NOMO-1 treated with DMSO at 0.1 percent for 48 hours (cell line): Measurements from ENCODE around the gene C2orf66.
A peak's percentile ranks its signal among the peaks of the same experiment; 100 is the strongest.

Experiments used
- DNase-seq: peaks from one replicate; lab custom pipeline; 2025; ENCODE audit not compliant: unreplicated experiment; lab: John Stamatoyannopoulos, UW

Gene C2orf66

DNA sequence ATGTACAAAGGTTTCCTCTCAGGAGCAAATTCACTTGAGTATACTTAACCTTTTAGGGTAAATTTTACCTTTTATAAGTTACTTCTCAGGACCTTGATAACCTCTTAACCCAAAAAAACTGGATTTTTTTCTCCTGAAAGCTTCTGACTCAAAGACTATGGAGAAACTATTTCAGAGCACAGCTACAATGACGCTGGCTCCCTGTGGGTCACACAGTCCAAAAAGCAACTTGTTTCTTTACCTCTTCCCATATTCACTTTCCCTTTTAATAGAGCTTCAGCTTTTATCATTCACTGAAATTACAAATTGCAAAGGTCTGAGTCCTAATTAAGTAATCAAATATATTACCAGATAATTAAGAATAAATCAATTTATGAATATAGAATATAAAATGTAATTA lies 42.1 kb downstream of the C2orf66 start:
- no peak for DNase-seq

DNA sequence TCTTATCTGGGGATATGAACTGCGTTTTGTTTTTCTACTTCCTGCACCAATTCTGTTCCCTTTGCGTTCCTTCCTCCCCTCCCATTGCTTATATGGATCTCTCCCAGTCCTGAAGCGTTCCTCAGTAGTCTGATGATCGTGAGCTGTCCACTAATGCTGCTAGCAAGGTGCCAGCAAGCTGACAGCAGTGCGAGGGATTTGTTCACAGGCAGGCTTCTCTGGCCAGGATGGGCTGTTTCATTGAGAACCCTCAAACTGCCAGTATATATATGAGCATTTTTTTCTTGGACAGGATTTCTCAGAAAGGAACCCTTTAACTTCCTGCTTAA lies 49.8 kb downstream of the C2orf66 start:
- DNase-seq = no peak

DNA sequence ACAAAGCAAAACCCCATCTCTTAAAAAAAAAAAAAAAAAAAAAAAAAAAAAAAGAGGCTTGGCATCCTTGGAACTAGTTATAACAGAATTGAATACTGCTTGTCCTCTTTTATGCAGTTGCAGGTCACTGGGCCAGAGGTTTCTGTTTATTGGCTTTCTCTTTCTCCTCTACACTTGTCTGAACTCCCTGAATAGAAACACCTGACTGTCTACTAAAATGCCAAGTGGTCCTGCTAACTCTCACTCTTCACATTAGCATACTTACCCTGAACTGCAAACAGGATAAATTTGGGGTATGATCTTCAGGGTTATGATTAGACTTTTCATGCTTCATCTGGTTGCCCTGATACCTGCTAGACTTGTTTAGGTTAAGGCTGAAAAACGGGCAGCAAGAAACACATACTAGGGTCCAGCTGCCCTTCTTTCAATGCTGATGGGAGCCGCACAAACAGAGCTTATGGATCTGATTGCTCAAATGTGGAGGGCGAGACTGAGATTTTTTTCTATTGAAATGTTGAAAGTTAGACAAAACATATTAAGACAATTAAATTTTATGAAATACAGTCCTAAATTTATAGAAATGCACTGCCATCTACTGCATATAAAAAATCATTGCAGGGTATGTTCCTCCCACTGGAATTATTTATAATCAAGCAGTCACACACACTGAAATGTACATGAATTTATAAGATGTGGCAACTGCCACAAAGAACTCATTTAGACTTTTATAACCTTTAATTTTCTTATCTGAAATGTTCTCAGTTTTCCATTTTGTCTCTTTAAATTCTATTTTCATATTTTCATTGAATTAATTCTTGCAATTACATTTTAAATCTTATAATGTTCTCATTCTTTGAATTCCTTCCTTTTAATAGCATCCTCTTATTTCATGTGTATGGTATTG lies 50.4 kb downstream of the C2orf66 start:
- peak; percentile 9 for DNase-seq
